RWPE1 (cell line): ENCODE results near the gene ATP6V1C2.

Experiments used
- CTCF ChIA-PET: fragments of 350-600 bp; sonication (Branson Sonifier 250); formaldehyde crosslinking; extraction: SDS; loops from one replicate; lab custom pipeline; 2021; lab: Yijun Ruan, JAX
- POLR2A ChIA-PET: fragments of 400-600 bp; formaldehyde crosslinking; extraction: SDS; loops from one replicate; lab custom pipeline; 2020; ENCODE audit warnings: antibody characterized with exemption; ENCODE audit not compliant: low non-redundant PET; lab: Yijun Ruan, JAX
- DNase-seq: peaks from one replicate; pipeline ENCODE4 v3.0.0; 2012; ENCODE audit warnings: low spot score
- H3K27ac ChIP-seq: fragments of 450-650 bp; 2 replicates; pipeline ENCODE4 v1.5.1; 2017
- TF ChIP-seq, protein P1 (sequence below): fragments of 450-650 bp; conservative IDR thresholded peaks from 2 replicates; pipeline ENCODE4 v1.5.1; 2017; ENCODE audit warnings: low read depth, mild to moderate bottlenecking

The ATP6V1C2 gene

GRCh38 chr2:10792001-10792634 is 70.7 kb downstream of the ATP6V1C2 start:
- POLR2A ChIA-PET = no interaction called here
- no peak overlapping the region for H3K27ac ChIP-seq
- TF ChIP-seq, protein P1, sequence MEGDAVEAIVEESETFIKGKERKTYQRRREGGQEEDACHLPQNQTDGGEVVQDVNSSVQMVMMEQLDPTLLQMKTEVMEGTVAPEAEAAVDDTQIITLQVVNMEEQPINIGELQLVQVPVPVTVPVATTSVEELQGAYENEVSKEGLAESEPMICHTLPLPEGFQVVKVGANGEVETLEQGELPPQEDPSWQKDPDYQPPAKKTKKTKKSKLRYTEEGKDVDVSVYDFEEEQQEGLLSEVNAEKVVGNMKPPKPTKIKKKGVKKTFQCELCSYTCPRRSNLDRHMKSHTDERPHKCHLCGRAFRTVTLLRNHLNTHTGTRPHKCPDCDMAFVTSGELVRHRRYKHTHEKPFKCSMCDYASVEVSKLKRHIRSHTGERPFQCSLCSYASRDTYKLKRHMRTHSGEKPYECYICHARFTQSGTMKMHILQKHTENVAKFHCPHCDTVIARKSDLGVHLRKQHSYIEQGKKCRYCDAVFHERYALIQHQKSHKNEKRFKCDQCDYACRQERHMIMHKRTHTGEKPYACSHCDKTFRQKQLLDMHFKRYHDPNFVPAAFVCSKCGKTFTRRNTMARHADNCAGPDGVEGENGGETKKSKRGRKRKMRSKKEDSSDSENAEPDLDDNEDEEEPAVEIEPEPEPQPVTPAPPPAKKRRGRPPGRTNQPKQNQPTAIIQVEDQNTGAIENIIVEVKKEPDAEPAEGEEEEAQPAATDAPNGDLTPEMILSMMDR = no peak
- DNase-seq = no peak
- CTCF ChIA-PET = interaction anchor here (0.5 to 0.6 kb wide), 3 partner anchors 65 to 517 kb away, joined by 3 to 7 read pairs (median 3); partner anchors contain the start of gene ATP6V1C2

DNA sequence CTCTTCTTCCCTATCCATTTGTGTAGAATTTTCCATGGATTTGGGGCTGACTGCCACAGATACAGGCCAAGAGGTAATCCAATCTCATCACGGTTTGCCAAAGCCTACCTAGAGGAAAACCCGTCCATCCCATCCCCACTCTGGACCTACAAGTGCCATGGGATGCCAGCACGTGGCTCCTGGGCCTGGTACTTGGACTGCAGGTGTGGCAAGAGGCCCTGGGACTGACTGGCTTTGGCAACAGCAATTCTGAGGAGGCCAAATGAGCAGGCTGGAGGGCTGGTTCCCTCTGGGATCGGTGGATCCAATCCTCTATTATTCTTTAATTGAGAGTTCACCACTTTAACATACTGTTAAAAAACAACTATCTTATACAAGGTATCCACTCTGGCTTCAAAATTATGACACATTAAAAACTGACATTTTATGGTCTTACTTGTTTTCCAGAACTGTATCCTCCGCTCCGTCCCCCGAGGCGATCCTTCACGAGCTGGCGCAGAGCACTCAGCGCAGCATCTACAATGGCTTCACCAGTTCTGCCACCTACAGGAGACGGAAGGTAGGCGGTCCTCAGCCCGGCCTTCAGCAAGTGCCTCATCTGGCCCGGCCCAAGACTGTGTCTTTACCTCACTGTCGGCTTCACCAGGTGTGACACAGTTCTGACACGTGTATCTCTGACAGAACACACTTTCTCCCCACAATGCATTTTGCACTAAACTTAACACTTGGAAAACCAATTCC is 71.4 kb downstream of the ATP6V1C2 start:
- ChIA-PET CTCF (no interaction called here), POLR2A (no interaction called here)
- DNase-seq = no peak
- no peak overlapping the region for H3K27ac ChIP-seq
- TF ChIP-seq, protein P1 = no peak

GRCh38 chr2:10793816-10794215 is 72.4 kb downstream of the ATP6V1C2 start:
- ChIA-PET CTCF (no interaction called here), POLR2A (no interaction called here)
- TF ChIP-seq, protein P1 = no peak
- H3K27ac ChIP-seq = no peak overlapping the region
- DNase-seq = no peak

DNA sequence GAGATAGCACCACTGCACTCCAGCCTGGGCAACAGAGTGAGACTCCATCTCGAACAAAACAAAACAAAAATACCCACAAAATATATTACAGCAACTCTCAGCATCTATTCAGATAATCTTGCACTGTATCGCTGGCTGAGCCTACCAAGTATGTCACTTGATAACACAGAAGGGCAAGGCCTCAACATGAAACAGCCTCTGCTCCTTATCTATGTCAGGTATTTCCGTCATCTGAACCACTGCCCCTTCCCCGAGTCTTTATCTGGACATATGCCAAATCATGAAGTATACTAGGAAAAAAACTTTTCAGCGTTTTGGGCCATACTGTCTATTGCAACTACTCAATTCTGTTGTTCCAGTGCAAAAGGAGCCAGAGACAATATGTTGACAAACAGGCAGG is 73.4 kb downstream of the ATP6V1C2 start:
- no peak overlapping the region for H3K27ac ChIP-seq
- ChIA-PET CTCF (no interaction called here), POLR2A (no interaction called here)
- DNase-seq = no peak
- TF ChIP-seq, protein P1 = no peak

DNA sequence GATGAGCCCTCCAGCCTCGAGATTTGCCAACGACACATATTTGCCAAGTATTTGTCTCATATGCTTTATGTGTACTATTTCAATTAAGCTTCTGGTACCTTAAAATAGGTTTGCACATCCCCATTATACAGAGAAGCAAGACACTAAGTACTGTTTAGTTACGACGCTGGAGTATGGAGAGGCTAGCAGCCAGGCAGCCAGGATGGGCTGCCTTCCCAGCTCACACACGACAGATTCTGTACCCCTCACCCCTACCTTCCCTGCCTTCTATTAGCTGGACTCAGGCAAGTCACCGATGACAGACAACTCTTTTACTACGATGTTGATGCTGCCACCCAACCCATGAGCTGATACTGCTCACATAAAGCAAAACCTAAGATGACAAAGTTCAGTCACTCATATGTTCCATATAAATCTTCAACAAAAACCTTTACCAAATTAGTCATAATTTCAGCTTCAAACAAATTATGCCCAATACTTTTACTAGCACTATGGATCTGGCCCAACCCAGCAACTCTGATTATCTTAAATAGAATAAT is 74.1 kb downstream of the ATP6V1C2 start:
- TF ChIP-seq, protein P1 = no peak
- DNase-seq = no peak
- ChIA-PET POLR2A (interaction anchor here (0.7 kb wide), 1 partner anchor 13 kb away, joined by 3 read pairs; no protein-coding TSS in a partner anchor), CTCF (no interaction called here)
- H3K27ac ChIP-seq = no peak overlapping the region

- ChIA-PET CTCF (interaction anchor here (0.6 kb wide), 1 partner anchor 36 kb away, joined by 5 read pairs; no protein-coding TSS in a partner anchor), POLR2A (no interaction called here)
Observed at GRCh38 chr2:10796703-10797102, 75.3 kb downstream of the ATP6V1C2 start.

More at GRCh38 chr2:10796703-10797102, 75.3 kb downstream of the ATP6V1C2 start:
- DNase-seq = no peak
- no peak overlapping the region for H3K27ac ChIP-seq
- TF ChIP-seq, protein P1 = no peak
